Tibial nerve (tissue), 4 donors: ENCODE measurements around the gene PON3. TPM values are rescaled to one million over a fixed set of nuclear protein-coding genes. Genes with fewer than 3 reads are reported as not detected.

ENCODE experiments used
- DNase-seq, 2 donors: peaks; one replicate each; pipeline ENCODE4 v3.0.0-alpha.2; 2019; ENCODE audit warnings: low spot score in 2 of 2
- H3K27ac ChIP-seq, 4 donors: fragments of 200-600 bp; sonication (generic) in 3 of 4; one replicate each; pipeline ENCODE4 v1.5.1; 2017 to 2019; ENCODE audit warnings: mild to moderate bottlenecking in 1 of 4
- H3K27me3 ChIP-seq, 2 donors: fragments of 200-600 bp; sonication (generic) in 1 of 2; one replicate each; pipeline versions ENCODE4 v1.5.1 to v1.6.0; 2017 to 2019
- H3K36me3 ChIP-seq, 3 donors: fragments of 200-600 bp; sonication (generic); one replicate each; pipeline ENCODE4 v1.5.1; 2018 to 2019
- H3K4me1 ChIP-seq, 4 donors: fragments of 200-600 bp; sonication (generic) in 3 of 4; one replicate each; pipeline ENCODE4 v1.5.1; 2017 to 2019
- H3K4me3 ChIP-seq, 4 donors: fragments of 200-600 bp; sonication (generic) in 3 of 4; one replicate each; pipeline ENCODE4 v1.5.1; 2017 to 2019; ENCODE audit warnings: mild to moderate bottlenecking in 1 of 4, moderate library complexity in 1 of 4
- H3K9me3 ChIP-seq, 4 donors: fragments of 200-600 bp; sonication (generic) in 3 of 4; one replicate each; pipeline ENCODE4 v1.5.1; 2017 to 2019
- CTCF ChIP-seq, 5 experiments: fragments of 200-600 bp in 3 of 5; fragments of 450-650 bp in 2 of 5; sonication (generic) in 3 of 5; IDR thresholded peaks; one replicate each; pipeline ENCODE4 v1.5.1; 2016 to 2019; ENCODE audit warnings: antibody characterized with exemption in 5 of 5, mild to moderate bottlenecking in 3 of 5, moderate library complexity in 2 of 5
- EP300 ChIP-seq, 2 donors: sonication (generic); formaldehyde crosslinking; IDR thresholded peaks; one replicate each; pipeline ENCODE4 v1.6.1; 2017; ENCODE audit warnings: antibody characterized with exemption in 2 of 2, mild to moderate bottlenecking in 1 of 2
- POLR2A ChIP-seq, 2 donors: fragments of 450-650 bp; IDR thresholded peaks; one replicate each; pipeline ENCODE4 v1.6.1; 2017; ENCODE audit warnings: antibody characterized with exemption in 2 of 2, mild to moderate bottlenecking in 2 of 2, moderate library complexity in 2 of 2
- WGBS, 2 donors: methylation state at CpG; one replicate each; pipeline ENCODE4 v1.1.5; 2018; 5-methylcytosine and 5-hydroxymethylcytosine counted together
- total RNA-seq, 4 donors: library from RNA; depleted of rRNA; stranded (reverse); fragments of >200 nt; gene quantifications; one replicate each; pipeline ENCODE4 v1.1.0, GENCODE V29; 2016

The PON3 gene
- total RNA-seq, 4 donors from 2014 or later, result 3.1 to 3.6 (median 3.2) TPM

DNA sequence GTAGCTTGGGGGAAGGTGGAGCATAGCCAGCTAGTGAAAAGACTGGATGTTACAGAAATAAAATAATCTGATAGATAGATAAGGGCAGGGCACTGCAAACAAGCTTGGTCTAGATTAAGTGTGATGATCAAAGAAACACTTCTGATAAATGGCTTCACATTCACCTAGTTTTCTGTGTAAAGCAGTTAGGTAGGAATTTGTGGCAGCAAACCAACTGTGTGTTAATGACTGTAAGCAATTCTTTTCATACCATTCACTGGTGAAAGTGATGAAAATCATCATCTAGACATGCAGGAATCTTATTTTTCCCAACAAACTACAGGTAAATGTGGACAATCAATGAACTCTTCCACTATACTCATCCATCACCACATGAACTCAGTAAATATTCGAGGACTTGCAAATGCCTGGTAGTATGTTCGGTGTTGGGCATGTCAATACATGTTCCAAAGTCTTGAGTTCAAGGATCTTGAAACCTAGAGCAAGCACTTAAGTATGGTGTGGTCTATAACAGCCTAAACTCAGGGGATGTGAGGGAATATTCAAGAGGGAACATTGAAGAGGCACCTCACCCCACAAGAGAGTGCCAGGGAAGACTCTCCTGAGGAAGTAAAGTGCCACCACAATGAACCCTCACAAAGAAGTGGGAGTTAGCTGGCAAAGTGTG, 20.5 kb downstream of the PON3 start:
- Histone ChIP-seq H3K27ac (no peak overlapping the region), H3K4me1 (no peaks in the 10 kb centered on the region), H3K4me3 (no peak overlapping the region), H3K36me3 (peaks cover 0 to 27% (median 0%) of the 10 kb centered on the region in 3 donors), H3K27me3 (no peaks in the 10 kb centered on the region), H3K9me3 (peaks cover 0 to 14% (median 0%) of the 10 kb centered on the region in 4 donors)
- TF ChIP-seq CTCF (IDR thresholded peaks at IDR 0.05) (no peak), POLR2A (IDR thresholded peaks at IDR 0.05) (no peak), EP300 (IDR thresholded peaks at IDR 0.05) (no peak)
- no peak for DNase-seq
- WGBS, 2 donors, result 91 to 94% methylated on average over 2 of the region's 2 CpGs

DNA sequence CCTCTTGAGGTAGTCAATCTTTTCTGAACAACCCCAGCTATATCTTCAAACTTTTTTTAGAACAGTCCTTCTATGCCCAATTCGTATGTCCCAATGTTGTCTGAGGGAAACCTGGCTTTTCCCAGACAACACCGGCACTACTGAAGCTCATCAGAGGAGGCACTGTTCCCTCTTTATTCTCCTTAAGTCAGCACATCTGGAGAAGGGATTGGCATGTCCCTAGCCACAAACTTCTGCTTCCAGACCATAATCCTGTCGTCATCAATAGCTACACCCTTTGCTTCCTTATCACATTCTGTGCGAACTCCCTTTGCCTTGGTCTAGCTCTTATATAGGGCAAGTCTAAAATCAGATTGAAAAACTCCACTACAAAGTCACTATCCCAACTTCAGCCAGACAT, 22.9 kb downstream of the PON3 start:
- Histone ChIP-seq H3K4me1 (no peaks in the 10 kb centered on the region), H3K9me3 (no peaks in the 10 kb centered on the region), H3K36me3 (peaks cover 0 to 11% (median 0%) of the 10 kb centered on the region in 3 donors), H3K4me3 (no peak overlapping the region), H3K27me3 (no peaks in the 10 kb centered on the region), H3K27ac (no peak overlapping the region)
- no peak for DNase-seq
- WGBS, 2 donors, result 85 to 92% methylated on average over 4 of the region's 4 CpGs
- TF ChIP-seq POLR2A (IDR thresholded peaks at IDR 0.05), result no peak
- TF ChIP-seq EP300 (IDR thresholded peaks at IDR 0.05), result no peak
- TF ChIP-seq CTCF (IDR thresholded peaks at IDR 0.05), result no peak

- no peak overlapping the region for H3K27ac ChIP-seq
- no peaks in the 10 kb centered on the region for H3K27me3 ChIP-seq
- no peaks in the 10 kb centered on the region for H3K36me3 ChIP-seq
- no peak for DNase-seq
- H3K9me3 ChIP-seq, result no peaks in the 10 kb centered on the region
- TF ChIP-seq EP300 (IDR thresholded peaks at IDR 0.05), result no peak
- no peak for TF ChIP-seq CTCF (IDR thresholded peaks at IDR 0.05)
- TF ChIP-seq POLR2A (IDR thresholded peaks at IDR 0.05), result no peak
- H3K4me1 ChIP-seq, result no peaks in the 10 kb centered on the region
- 89 to 94% methylated on average over 3 of the region's 3 CpGs for WGBS, 2 donors
- H3K4me3 ChIP-seq, result no peak overlapping the region
Measured at GRCh38 chr7:95368235-95368634, 27.9 kb downstream of the PON3 start.

DNA sequence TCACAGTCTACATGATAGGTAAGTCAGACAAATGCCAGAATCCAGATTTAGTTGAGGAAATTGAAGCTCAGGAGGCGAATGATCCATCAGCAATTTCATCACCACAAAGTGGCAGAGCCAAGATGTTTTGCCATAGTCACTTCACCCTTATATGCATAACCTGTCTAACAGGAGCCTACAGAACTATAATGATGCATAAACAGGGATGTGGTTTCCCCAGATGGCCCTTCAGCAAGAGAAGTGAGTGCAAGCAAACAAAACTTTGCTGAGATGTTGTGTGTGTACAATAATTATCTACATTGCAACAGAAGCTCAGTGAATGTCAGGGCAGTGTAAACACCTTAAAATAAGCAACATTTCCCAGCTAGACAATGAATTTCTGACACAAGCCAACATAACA, 28.6 kb downstream of the PON3 start:
- TF ChIP-seq CTCF (IDR thresholded peaks at IDR 0.05) (no peak), EP300 (IDR thresholded peaks at IDR 0.05) (no peak), POLR2A (IDR thresholded peaks at IDR 0.05) (no peak)
- Histone ChIP-seq H3K27me3 (no peaks in the 10 kb centered on the region), H3K9me3 (no peaks in the 10 kb centered on the region), H3K4me1 (no peaks in the 10 kb centered on the region), H3K4me3 (no peak overlapping the region), H3K27ac (no peak overlapping the region), H3K36me3 (no peaks in the 10 kb centered on the region)
- WGBS, 2 donors, result 84 to 95% methylated on average over 1 of the region's 1 CpG
- DNase-seq, result no peak

DNA sequence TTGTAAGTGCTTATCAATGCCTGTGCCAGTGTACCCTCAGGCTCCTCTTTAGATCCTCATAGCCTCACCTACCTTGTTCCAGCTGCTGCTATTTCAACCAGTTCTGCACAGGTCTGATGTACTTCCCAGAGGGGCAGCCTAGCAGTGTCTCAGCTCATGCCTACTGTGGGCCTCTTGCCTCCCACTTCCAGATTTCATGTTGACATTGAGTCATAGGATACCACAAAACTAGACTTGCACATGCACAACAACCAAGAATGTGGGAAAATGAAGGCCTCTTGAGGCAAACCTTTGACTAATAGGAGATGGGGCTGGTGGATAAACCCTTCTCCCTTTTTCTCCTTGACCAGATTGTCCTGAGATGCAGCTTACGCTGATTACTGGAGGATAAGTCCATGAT, 31.0 kb downstream of the PON3 start:
- Histone ChIP-seq H3K36me3 (no peaks in the 10 kb centered on the region), H3K27ac (no peak overlapping the region), H3K4me1 (no peaks in the 10 kb centered on the region), H3K4me3 (no peak overlapping the region), H3K9me3 (no peaks in the 10 kb centered on the region), H3K27me3 (no peaks in the 10 kb centered on the region)
- TF ChIP-seq POLR2A (IDR thresholded peaks at IDR 0.05), result no peak
- no peak for DNase-seq
- 94 to 100% methylated on average over 1 of the region's 1 CpG for WGBS, 2 donors
